Fibroblast of the aortic adventitia (primary cell): ENCODE measurements around the gene ABCC3. TPM values are rescaled to one million over a fixed set of nuclear protein-coding genes. Genes with fewer than 3 reads are reported as not detected.
A peak's percentile ranks its signal among the peaks of the same experiment; 100 is the strongest.

Source experiments
- DNase-seq: peaks from one replicate; pipeline ENCODE4 v3.0.0-alpha.2; 2010; ENCODE audit warnings: low read depth
- H3K4me3 ChIP-seq: 2 replicates; pipeline ENCODE4 v1.5.1; 2011; ENCODE audit warnings: low read depth, mild to moderate bottlenecking, control low read depth, low read length, moderate library complexity
- total RNA-seq: library from RNA; depleted of rRNA; stranded (reverse); fragments of >200 nt; gene quantifications from 2 replicates; pipeline ENCODE4 v1.2.3, GENCODE V29; 2012; ENCODE audit warnings: low replicate concordance
- TF ChIP-seq, protein P1 (sequence below): IDR thresholded peaks from 2 replicates; pipeline ENCODE4 v1.5.1; 2011; ENCODE audit warnings: mild to moderate bottlenecking, low read length, control low read depth, inconsistent platforms; ENCODE audit not compliant: insufficient read depth

The ABCC3 gene, protein sequence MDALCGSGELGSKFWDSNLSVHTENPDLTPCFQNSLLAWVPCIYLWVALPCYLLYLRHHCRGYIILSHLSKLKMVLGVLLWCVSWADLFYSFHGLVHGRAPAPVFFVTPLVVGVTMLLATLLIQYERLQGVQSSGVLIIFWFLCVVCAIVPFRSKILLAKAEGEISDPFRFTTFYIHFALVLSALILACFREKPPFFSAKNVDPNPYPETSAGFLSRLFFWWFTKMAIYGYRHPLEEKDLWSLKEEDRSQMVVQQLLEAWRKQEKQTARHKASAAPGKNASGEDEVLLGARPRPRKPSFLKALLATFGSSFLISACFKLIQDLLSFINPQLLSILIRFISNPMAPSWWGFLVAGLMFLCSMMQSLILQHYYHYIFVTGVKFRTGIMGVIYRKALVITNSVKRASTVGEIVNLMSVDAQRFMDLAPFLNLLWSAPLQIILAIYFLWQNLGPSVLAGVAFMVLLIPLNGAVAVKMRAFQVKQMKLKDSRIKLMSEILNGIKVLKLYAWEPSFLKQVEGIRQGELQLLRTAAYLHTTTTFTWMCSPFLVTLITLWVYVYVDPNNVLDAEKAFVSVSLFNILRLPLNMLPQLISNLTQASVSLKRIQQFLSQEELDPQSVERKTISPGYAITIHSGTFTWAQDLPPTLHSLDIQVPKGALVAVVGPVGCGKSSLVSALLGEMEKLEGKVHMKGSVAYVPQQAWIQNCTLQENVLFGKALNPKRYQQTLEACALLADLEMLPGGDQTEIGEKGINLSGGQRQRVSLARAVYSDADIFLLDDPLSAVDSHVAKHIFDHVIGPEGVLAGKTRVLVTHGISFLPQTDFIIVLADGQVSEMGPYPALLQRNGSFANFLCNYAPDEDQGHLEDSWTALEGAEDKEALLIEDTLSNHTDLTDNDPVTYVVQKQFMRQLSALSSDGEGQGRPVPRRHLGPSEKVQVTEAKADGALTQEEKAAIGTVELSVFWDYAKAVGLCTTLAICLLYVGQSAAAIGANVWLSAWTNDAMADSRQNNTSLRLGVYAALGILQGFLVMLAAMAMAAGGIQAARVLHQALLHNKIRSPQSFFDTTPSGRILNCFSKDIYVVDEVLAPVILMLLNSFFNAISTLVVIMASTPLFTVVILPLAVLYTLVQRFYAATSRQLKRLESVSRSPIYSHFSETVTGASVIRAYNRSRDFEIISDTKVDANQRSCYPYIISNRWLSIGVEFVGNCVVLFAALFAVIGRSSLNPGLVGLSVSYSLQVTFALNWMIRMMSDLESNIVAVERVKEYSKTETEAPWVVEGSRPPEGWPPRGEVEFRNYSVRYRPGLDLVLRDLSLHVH (N-terminal part only)
- total RNA-seq, result 1.4 and 12.5 TPM in 2 replicates

DNA sequence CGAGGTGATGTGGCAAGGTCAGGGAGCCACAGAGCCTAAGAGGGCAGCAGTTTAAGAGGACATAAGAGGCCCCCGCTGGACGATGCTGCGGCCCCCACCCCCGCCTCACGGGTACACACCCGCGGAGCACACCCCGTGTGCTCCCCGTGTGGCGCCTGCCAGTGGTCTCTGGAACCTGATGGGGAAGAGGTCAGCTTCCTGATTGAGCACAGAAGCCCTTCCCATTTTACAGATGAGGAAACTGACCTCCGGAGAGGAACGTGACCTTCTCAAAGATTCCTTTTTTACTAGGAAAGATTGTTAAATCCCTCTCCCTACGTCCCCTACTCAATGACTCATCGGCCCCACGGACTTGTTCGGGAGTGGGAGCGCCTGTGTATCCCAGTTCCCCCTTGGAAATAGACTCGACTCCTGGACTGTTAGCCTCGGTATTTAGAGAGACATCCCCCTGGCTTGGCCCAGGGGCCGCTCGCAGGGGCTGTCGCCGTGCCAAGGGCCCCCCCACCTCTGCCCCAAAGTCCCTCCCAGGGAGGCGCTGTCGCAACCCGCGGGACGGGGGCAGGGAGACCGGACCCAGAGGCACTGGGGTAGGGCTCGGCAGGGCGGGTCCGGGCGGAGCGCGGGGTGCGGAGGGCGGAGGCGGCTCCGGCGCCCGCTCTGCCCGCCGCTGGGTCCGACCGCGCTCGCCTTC is at the start of gene ABCC3:
ABCC3 (plus strand) TSS at position 658 of the 691 bp plus-strand sequence. CDS start 56 bp downstream, outside the sequence.
- TF ChIP-seq, protein P1, sequence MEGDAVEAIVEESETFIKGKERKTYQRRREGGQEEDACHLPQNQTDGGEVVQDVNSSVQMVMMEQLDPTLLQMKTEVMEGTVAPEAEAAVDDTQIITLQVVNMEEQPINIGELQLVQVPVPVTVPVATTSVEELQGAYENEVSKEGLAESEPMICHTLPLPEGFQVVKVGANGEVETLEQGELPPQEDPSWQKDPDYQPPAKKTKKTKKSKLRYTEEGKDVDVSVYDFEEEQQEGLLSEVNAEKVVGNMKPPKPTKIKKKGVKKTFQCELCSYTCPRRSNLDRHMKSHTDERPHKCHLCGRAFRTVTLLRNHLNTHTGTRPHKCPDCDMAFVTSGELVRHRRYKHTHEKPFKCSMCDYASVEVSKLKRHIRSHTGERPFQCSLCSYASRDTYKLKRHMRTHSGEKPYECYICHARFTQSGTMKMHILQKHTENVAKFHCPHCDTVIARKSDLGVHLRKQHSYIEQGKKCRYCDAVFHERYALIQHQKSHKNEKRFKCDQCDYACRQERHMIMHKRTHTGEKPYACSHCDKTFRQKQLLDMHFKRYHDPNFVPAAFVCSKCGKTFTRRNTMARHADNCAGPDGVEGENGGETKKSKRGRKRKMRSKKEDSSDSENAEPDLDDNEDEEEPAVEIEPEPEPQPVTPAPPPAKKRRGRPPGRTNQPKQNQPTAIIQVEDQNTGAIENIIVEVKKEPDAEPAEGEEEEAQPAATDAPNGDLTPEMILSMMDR, result no peak
- DNase-seq, result peak; percentile 38

DNA sequence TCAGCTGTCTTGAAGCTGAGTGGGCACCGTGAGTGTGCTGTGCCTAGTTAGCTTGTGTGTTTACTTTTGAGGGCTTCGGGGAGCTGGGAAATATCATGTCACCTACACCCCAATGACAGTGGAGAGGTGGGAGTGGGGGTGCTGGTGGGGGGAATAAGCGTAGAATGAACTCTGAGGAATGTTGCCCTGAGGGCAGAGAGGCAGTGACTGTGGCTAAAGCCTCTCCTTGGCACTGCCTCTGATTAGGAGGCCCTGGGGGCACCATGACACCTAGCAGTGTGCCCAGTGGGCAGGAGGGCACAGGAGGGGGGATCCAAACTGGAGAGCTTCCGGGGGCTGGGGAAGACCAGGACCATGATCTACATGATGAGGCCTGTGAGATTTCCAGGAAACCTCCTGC is 49.3 kb upstream of the ABCC3 start:
- H3K4me3 ChIP-seq, result no peak overlapping the region
- TF ChIP-seq, protein P1, result no peak
- DNase-seq, result no peak

More for the DNA sequence above, at the start of gene ABCC3:
- peak within 1 kb of the TSS; percentile 57 for H3K4me3 ChIP-seq

DNA sequence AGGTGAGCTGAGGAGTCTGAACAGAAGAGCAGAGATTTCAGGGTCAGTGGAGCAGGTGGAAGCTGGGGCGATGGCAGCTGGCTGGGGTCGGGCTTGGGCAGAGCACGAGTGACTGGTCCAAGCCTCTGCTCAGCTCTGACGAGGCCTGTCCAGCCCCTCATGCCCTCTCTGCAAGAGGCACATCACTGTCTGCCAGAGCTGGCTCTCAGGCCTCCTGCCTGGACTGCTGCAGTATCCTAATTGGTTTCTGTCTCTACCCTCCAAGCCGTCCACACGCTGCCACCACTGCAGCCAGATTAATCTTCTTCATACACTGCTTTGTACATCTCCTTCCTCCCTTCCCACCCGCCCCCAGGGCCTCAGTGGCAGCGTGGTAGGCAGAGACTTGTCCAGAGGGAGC is 48.8 kb upstream of the ABCC3 start:
- no peak overlapping the region for H3K4me3 ChIP-seq
- no peak for DNase-seq
- TF ChIP-seq, protein P1, result no peak

DNA sequence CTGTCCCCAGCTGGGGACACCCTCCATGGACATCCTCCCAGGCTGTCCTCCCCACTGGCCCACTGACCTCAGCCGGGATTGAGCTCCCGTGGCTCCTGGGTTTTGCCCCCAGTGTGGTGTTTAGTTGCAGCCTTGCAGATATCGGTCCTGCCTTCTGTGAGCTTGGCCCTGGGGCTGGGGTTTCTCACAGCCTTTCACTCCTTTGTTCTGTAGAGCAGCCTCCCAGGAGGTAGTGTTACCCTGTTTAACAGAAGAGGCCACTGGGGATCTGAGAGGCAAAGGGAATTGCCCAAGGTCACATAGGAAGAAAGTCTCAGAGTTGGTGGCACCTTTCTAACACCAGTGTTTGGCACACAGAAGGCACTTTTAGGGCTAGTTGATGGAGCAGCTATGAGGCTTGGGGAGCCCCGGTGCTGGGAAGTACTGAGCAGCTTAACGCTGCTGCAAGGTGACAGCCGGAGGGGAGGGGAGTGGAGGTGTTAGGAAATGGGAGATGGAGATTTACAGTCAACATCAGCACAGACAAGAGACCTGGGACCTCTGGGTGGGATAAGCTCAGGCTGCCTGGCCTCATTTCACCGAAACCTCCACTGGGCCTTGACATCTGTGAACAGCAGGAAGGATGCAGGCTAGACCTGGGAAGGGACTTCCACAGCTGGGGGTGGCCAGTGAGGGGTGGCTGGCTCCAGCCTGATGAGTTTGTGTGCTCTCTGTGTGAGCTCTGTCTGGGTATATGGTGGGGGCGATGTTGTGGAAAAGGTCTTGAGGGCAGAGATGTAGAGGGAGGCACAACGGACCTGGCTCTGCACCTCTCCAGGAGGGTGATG is 48.0 kb upstream of the ABCC3 start:
- TF ChIP-seq, protein P1, result no peak
- no peak for DNase-seq

DNA sequence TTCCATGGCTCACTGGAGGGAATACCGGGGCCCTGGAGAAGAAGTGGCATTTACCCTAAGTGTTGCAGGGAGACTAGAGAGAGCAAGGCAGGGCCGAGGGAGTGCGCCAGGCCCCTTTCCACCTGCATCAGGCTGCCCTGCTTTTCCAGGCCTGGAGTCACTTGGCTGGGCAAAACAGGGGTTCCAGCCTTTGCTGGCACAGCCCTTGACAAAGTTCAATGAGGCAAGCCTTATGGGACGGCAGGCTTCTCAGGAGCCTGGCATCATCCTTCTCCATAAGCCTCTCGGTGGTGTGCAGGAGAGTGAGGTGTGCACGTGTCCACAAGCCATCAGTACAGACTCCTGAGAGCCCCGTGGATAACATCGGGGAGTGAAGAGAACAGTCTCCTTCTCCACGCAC is 47.1 kb upstream of the ABCC3 start:
- TF ChIP-seq, protein P1, result no peak
- no peak for DNase-seq
- H3K4me3 ChIP-seq, result no peak overlapping the region

More for the DNA sequence above, 48.0 kb upstream of the ABCC3 start:
- no peak overlapping the region for H3K4me3 ChIP-seq
